ENCODE data around the gene UBN2.

DNA sequence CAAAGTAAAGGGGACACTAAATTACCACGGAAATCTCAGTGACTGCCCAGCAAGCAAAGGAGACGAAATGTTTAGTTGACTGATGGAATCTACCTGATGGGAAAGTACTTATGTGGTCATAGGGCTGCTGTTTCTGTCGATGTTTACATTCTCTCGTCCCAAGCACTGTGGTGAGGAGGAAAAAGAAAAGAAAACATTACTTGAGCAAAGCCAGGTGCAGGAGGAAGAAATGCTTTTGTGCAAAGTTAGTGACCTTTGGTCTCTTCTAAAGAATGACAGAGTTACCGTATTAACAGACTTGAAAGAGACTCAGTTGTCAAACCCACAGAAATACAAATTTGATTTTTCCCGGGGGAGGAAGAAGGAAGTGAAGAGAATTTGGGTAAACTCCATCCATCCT lies 66.8 kb downstream of the UBN2 start:
- TF ChIP-seq ELF4 (IDR thresholded peaks at IDR 0.05) (no peak), TARDBP (IDR thresholded peaks at IDR 0.05) (no peak), L3MBTL2 (conservative IDR thresholded peaks at IDR 0.05) (no peak), FOXK2 (IDR thresholded peaks at IDR 0.05) (no peak), SUZ12 (IDR thresholded peaks at IDR 0.05) (no peak), ARNT (IDR thresholded peaks at IDR 0.05) (no peak), FOXA1 (IDR thresholded peaks at IDR 0.05) (no peak), SP1 (IDR thresholded peaks at IDR 0.05) (no peak), NFRKB (IDR thresholded peaks at IDR 0.05) (no peak), HDGF (IDR thresholded peaks at IDR 0.05; ENCODE audit: borderline replicate concordance) (no peak)
